Upper lobe of left lung (tissue), 4 donors: Measurements from ENCODE around the gene OR5C1.
"Not testable (repeated sequence)": the region's sequence is repeated elsewhere in the genome, so short reads cannot be mapped to it uniquely, and the experiment has no call there.

ENCODE experiments used
- POLR2A ChIP-seq, 4 donors: fragments of 450-650 bp; IDR thresholded peaks; one replicate each; pipeline ENCODE4 v1.5.1; 2016 to 2017; ENCODE audit warnings: antibody characterized with exemption in 4 of 4, mild to moderate bottlenecking in 2 of 4
- POLR2AphosphoS5 ChIP-seq, 2 donors: sonication (generic); formaldehyde crosslinking; IDR thresholded peaks; one replicate each; pipeline ENCODE4 v1.5.1; 2017; ENCODE audit warnings: antibody characterized with exemption in 2 of 2

DNA sequence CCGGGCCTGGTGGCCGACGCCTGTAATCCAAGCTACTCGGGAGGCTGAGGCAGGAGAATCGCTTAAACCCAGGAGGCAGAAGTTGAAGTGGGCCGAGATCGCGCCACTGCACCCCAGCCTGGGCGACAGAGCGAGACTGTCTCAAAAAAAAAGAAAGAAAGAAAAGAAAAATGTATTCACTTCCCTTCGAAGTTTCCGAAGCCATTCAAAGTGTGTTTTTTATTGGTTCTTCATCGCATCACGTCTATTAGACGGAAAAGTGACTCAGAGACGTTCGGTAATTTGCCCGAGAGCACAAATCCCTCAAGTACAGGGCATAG, 40.2 kb downstream of the OR5C1 start:
- not testable (repeated sequence) for TF ChIP-seq POLR2AphosphoS5, POLR2A (IDR thresholded peaks at IDR 0.05)
